ENCODE results near the gene PTOV1.

DNA sequence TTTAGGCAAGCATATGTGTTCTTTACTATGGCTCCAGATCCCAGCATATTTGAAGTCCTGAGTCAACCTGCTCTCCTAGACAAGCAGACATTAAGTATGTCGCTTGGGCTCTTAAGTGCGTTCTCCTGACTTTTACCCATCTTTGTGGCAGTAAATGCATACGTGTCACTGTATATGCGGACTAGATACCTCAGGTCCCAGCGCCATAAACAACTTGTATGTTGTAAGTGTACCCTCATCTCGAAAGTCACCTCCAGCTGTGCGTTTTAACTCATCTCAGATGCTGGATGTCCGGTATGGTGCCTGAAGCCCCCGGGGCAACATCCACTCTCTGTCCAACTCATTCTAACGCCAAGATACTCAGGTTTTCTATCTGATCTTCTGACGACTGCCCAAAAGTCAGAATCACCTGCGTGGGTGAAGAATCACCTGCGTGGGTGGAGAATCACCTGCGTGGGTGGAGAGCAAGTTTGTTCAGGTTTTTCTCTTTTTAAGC is 1.7 kb downstream of the PTOV1 start:
- TF ChIP-seq POLR2AphosphoS5 (IDR thresholded peaks at IDR 0.05; ENCODE audit: low read depth, low read length): no peak
- TF ChIP-seq, protein P1, sequence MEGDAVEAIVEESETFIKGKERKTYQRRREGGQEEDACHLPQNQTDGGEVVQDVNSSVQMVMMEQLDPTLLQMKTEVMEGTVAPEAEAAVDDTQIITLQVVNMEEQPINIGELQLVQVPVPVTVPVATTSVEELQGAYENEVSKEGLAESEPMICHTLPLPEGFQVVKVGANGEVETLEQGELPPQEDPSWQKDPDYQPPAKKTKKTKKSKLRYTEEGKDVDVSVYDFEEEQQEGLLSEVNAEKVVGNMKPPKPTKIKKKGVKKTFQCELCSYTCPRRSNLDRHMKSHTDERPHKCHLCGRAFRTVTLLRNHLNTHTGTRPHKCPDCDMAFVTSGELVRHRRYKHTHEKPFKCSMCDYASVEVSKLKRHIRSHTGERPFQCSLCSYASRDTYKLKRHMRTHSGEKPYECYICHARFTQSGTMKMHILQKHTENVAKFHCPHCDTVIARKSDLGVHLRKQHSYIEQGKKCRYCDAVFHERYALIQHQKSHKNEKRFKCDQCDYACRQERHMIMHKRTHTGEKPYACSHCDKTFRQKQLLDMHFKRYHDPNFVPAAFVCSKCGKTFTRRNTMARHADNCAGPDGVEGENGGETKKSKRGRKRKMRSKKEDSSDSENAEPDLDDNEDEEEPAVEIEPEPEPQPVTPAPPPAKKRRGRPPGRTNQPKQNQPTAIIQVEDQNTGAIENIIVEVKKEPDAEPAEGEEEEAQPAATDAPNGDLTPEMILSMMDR (IDR thresholded peaks at IDR 0.05): no peak
- TF ChIP-seq SIN3A (IDR thresholded peaks at IDR 0.05; ENCODE audit: borderline replicate concordance, insufficient read depth, low read depth, low read length): no peak
